Endometrium (tissue), 2 donors: ENCODE data around the gene APMAP.
A peak's percentile ranks its signal among the peaks of the same experiment; 100 is the strongest.
"Not testable (repeated sequence)": the region's sequence is repeated elsewhere in the genome, so short reads cannot be mapped to it uniquely, and the experiment has no call there.

Experiments used
- FAIRE-seq: peaks from 2 replicates; lab custom pipeline; 2012; peaks lifted over from hg19 to GRCh38; lab: Jason Lieb, UNC
- donor health status: control.
- donor health status: control.

The APMAP gene

DNA sequence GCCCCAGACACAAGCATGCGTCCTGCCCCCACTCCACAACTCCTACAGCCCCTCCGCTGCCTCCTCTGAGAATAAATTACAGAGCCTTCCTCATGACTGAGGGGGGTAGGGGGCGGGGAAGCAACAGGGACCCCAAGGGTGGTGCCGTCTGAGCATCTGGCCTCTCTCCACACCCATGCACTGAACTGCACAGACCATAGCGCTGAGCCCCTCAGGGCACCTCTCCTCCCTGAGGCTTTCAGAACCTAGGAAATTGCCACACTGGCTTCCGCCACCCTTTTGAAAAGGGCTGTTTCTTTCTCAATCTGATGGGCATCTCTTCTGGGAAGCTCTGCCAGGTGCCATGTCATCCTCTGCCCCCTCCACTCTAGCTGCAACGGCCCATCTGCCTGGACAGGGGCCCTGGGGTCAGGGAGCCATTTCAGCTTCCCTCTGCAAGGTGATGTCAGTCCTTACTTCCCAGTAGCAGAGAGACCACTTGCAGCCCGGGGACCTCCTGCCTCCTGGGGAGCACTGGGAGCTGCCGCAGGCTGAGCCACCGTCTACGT is 40.9 kb downstream of the APMAP start:
- FAIRE-seq = no peak

DNA sequence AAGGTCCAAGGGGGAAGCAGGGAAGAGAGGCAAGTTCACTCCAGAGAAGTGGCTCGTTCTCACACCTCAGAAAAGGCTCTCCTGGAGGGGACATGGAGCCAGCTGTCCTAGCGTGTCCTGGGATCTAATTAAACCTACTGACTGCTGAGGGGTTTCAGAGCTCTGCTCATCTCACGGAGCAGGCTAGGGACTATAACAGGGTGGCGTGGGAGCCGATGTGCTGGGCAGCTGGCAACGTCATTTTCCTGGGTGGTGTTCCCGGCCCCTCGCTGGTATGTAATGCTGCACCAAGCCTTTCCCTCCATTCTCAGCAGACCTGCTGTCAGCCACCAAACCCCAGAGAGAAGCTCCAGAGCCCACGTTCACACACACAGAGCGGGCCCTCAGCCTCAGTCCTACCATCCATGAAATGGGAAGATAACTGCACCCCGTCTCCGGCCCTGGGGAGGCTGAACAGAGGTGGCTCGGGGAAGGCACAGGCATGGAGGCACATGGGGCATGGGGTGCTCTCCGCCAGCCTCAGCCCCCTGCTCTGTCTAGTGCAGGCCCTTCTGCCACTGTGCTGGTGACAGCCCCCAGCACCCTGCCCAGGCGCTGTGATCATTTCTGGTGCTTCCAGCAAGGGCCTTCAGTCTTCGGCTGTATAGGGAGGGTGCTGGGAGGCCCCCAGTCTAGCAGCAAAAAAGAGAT is 41.6 kb downstream of the APMAP start:
- no peak for FAIRE-seq

DNA sequence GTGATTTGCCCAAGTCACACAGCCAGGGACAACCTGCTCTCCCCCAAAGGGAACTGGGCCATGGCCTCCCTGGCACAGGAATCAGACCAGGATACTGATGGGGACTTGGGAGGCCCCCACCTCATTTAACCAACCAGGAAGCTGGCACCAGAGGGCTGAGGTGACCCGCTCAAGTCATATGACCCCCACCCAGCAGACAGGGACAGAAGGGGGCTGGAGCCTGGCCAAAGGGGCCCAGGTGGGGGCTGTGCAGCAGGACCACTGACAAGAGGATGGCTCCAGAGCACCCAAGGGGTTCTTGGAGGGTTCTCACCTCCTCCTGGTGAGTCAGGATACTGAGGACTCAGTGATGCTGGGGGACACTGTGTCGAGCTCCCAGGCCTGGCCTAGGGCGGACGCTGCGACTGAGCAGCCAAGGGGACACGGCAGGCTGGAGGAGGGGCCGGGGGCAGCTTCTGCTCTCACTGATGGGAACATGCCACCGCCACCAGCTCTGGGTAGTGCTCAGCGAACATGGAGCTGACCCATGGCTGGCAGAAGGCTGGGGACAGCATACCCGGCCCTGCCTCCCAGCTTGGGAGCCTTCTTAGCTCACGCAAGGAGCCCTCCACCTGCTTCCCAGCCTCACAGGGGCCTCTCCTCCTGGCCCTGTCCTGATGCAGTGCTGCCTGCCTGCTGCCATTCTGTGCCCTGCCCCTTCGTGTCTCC is 42.3 kb downstream of the APMAP start:
- no peak for FAIRE-seq

DNA sequence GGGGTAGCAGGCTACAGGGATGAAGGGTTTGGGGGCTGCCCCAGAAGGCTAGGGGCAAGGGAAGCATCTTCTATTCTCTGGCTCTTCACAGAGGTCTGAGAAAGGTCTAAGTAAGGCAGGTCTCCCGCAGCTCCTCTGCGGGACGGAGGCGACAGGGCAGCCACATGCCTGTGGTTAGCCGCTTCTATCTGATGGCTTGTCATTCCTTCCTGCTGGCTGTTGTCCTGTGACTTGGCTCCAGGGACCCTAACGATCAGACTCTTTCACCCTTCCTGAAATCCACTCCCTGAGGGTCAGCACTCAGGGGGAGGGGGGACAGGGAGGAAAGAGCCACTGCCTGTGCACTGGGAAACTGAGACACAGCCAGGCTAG is 42.8 kb downstream of the APMAP start:
- no peak for FAIRE-seq

DNA sequence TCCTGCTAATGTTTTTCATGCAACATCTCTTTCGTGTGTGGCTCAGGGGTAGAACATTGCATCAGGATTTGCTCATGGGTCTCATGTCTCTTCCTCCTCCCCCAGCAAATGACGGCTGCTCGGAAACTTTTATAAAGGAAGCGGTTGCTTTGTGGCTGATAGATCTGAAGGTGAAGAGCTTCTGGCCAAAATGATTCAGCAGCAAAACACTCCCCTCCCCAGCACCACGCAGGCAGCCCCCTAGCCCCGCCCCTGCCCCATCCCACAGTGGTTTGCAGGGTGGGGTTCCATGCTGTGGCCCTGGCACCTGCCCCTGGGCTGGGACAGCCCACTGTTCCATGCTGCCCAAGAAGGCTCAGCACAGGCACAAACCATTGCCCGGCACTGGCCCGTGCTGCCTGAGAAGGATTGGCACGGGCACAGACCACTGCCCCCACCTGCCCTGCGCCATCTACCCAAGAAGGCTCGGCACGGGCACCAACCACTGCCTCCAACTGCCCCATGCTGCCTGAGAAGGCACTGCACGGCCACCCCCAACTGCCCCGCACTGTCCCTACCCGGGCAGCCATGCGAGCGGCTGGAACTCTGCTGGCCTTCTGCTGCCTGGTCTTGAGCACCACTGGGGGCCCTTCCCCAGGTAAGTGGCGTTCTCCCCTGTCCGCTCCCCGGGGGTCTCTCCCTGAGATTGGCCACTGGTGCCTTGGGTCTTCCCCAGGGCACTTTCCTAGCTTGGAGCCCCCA is 43.4 kb downstream of the APMAP start, which contains the start of gene CST7:
Gene CST7 (plus strand): TSS at position 331 of the 741 bp plus-strand sequence. CDS start 237 bp downstream, at position 568.
- FAIRE-seq = no peak

DNA sequence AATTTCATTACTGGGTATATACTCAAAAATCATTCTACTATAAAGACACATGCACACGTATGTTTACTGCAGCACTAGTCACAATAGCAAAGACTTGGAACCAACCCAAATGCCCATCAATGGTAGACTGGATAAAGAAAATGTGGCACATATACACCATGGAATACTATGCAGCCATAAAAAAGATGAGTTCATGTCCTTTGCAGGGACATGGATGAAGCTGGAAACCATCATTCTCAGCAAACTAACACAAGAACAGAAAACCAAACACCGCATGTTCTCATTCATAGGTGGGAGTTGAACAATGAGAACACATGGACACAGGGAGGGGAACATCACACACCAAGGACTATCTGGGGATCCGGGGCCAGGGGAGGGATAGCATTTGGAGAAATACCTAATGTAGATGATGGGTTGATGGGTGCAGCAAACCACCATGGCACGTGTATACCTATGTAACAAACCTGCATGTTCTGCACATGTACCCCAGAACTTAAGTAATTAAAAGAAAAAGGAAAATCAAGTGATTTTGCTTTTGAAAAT is 44.1 kb downstream of the APMAP start:
- FAIRE-seq = not testable (repeated sequence)

DNA sequence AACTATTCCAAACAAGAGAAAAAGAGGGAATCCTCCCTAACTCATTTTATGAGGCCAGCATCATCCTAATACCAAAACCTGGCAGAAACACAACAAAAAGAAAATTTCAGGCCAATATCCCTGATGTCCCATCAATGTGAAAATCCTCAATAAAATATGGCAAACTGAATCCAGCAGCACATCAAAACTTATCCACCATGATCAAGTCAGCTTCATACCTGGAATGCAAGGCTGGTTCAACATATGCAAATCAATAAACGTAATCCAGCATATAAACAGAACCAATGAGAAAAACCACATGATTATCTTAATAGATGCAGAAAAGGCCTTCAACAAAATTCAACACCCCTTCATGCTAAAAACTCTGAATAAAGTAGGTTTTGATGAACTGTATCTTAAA is 46.2 kb downstream of the APMAP start:
- not testable (repeated sequence) for FAIRE-seq

DNA sequence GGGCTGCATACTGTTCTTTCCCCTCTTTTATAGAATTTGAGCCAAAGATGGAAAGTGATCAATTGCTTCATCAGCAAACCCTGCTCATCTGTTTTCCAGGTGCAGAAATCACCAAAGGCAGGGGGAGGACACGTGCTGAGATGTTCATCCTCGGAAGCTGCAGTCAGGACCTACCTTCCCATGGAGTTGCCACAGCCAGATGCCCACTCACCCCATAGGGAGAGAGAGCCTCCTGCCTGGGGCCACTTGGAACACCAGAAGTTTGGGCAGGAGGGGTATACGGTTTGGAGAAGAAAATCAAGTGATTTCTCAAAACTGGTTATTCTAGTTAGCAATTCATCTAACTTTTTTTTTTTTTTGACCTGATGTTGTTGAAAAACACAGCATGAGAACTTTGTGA is 48.8 kb downstream of the APMAP start:
- no peak for FAIRE-seq

DNA sequence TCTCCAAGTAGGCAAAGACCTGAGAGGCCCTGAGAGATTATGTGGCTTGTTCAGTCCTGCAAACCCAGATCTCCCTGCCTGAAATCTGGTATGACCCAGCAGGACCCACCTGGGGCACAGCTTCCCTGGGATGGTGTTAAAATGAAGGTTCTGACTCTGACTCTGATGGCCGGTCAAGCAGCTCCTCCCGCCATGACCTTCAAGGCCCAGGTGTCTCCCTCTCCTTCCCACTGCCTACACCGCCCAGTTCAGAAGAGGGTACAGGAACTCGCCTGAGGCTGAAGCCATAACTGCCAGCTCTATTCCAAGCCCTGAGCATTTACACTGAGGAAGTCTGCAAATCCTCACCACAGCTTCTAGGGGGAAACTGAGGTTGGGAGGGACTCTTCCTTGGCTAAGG is 49.4 kb downstream of the APMAP start:
- no peak for FAIRE-seq

DNA sequence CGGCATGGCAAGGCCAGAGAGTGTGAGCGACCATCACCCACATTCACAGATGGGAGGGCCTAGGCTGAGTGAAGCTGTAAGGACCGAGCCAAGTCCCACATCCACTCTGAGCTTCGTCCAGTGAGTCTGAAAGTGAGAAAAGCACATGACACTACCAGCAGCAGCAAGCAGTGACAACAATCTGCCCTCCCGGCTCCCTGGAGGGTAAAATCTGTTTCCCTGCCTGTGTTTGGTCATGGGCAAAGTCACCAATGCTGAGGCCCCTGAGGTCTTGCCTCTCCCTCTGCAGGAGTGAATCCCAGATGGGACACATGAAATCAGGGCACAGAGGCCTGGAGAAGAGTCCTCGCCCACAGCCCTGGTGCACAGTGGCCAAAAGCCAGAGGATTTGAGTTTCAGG is 49.9 kb downstream of the APMAP start:
- no peak for FAIRE-seq

DNA sequence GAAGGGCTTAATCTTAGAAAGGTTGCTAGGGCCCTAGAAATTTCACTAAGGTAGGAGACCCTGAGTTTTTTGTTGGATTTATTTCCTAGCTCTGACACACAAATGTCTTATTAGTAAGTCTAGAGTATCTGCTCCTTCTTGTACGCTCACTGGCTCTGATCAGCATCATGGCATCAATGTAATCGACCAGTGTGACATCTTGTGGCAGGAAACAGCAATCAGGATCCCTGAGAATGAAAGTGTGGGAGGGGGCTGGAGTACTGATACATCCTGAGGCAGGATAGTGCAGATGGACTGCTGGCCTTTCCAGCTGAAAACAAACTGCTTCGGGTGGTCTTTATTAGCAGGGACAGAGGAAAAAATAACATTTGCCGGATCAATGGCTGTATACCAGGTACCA is 53.5 kb downstream of the APMAP start:
- no peak for FAIRE-seq

DNA sequence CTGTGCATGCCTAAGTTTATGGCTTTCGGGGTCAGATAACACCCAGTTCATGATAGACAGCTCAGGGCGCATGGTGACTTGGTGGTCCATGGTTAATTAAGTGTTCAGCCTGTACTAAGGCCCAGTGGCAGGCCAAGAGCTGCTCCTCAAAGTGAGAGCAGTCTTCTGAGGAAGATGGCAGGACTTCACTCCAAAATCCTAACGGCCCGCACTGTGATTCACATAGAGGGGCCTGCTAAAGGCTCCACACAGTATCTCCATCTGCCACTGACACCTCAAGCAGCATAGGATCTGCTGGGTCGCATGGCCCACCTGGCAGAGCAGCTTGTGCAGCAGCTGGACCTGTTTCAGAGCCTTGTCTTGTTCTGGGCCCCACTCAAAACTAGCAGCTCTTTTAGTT is 54.1 kb downstream of the APMAP start:
- FAIRE-seq = no peak

DNA sequence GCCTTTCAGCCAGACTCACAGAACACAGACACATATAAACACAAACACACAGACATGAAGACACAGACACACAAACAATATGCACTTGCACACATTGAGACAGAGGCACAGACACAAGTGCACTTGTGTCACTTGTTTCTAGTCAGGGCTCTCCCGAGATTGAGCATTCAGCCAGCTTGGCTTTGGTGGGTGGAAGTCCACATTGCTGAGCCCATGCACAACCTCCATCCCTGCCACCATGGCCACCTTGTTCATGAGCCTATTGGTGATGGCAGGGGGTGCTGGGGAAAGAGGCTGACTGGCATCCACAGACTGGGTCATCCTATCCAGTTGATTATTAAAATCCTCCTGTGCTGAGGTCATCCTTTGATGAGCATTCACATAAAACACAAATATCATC is 55.0 kb downstream of the APMAP start:
- FAIRE-seq = no peak

DNA sequence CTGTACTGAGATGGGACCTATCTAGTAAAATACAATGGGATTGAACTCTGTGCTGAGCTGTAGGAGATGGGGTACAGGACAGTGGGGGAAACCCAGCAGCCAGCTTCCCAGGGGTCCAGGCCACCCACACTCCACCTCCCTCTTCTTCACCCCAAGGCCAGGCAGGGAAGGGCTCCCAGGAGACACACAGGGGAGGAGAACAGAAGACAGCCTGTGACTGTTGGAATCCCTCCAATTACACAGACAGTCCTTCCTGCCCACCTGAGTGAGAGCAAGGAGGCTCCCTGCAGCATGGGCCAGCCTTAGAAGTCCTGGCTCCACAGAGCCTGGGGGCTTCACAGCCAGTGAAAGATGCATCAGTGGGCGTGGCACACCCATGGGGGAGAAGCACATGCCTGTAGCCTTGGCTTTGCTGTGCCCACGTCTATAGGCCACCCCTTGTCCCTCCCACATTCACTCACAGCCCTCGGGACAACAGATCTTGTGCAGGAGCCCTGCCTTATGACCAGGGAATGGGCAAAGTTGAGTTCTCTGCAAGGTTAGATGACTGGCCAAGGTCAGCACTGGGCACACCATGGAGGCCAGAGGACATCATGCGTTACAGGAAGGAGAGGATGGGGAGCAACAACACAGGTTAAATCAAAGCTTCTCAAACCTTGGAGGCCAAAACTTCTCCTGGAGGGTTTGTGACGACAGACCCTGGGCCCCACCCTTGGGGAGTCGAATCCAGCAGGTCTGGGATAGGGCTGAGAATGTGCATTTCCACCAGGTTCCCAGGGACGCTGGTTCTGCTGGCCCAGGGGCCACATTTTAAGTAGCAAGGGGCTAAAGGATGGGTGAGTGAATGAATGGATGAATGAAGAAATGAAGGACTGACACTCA is 55.8 kb downstream of the APMAP start:
- no peak for FAIRE-seq

DNA sequence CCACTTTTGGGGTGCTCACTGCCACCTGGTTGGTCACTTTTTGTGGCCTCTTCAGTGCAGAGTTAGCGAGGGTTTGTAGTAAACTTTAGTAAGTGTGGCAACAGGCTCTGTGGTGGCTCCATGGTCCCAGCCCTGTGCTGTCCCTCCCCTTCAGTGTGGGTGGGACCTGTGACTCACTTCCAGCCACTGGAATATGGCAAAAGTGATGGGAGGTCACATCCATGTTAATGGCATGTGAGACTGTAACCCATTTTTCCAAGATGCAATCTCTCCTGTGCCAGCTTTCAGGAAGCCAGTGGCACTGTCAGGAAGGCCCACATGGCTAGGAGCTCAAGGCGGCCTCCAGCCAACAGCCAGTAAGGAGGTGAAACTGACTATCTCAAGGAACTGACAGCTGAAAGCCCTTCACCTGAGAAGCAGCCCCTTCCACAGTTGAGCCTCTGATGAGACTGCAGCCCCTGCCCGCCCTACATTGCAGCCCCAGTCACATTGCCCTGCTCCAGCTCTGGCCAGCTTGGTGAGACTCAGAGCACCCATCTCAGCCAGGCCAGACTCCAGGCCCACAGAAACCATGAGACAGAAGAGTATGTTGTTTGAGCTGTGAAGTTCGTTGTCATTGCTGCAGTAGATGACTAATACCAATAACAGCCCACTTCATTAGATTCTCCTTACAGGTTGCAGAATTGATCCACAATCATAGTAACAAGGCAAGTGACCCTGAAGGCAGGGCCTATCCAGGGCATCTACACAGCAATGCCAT is 56.6 kb downstream of the APMAP start:
- no peak for FAIRE-seq

DNA sequence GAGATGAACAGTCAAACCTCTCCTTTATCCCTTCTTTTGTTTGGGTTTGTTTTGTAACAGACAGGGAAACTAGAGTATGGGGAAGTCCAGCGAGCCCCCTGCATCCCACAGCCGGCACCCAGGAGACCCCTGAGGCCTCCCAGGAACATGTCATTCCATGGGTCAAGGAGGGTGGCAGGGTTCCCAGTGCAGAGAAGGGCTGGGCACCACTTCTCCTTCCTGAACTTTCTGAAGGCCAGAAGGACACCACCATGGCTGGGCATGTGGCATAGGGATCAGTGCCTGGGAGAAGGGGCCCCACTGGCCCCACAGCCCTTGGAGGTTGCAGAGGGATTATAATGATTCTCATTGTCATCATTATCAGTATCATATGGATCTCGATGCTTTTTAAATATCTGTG is 57.4 kb downstream of the APMAP start:
- FAIRE-seq = no peak

DNA sequence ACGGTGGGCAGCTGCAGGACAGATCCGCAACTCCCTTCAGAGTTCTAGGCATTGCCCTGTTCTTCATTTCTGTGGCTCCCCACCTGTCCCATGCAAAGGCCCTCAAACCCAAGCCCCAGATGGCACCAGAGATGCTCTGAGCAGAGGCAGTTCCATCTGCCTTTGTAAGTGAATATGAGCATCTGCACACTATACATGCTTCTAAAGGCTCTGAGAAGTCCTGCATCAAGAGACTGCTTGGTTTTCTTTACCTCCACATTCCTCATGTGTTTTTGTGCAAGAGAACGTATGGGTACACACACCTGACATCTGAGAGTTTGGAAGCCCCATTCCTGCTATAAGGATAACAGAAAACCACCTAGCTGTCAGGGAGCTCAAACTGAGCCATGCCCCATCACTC is 57.8 kb downstream of the APMAP start:
- no peak for FAIRE-seq

DNA sequence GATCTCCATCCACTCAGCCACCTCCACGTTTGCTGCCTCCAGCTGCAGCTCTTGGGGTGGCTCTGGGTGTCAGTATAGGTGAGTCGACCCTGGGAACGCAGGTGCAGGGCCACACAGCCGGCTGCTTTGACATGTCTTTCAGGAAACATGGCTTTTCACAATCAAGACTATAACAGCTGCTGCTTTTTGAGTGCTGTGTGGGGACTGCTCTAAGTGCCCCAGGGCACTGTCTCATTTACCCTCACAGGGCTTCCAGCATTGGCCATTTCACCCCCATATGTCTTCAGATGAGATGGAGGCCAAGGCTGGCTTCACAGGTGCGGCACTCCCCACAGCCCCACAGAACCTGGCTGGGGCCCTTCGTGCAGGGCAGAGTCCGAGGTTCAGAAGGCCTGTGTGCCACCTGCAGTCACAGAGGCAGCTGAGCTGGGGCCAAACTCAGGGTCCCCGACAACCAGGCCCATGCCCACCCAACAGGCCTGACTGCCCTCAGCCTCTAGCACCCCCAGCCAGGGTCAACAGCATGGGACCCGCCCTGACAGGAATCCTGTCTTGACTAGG is 58.4 kb downstream of the APMAP start:
- FAIRE-seq = no peak

DNA sequence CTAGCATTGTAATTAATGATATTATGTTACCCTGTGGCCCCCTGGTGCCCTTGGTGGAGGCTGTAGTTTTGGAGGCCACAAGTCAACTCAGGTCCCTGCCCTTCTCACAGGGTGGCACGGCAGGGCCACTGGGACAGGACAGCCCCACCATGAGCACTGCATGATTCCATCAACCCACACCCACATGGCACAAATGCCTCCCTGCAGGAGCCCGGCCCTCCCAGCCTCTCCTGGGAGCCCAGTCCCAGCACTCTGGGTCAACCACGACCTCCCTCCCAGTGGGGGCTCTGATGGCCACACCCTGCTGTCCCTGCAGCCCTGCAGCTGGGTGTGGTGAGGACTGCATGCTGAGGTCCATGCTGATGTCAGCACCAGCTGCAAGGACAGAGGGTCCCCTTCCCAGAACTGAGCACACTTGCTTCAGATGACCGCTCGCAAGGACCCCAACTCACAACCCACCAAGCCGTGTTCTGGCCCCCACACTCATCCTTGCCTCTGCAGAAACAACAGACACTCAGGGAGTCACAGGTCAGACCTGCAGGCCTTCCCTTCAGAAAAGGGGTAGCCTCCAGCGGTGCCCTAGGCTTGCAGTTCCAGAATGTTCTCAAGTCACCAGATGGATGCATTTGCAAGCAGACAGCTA is 59.2 kb downstream of the APMAP start:
- no peak for FAIRE-seq

DNA sequence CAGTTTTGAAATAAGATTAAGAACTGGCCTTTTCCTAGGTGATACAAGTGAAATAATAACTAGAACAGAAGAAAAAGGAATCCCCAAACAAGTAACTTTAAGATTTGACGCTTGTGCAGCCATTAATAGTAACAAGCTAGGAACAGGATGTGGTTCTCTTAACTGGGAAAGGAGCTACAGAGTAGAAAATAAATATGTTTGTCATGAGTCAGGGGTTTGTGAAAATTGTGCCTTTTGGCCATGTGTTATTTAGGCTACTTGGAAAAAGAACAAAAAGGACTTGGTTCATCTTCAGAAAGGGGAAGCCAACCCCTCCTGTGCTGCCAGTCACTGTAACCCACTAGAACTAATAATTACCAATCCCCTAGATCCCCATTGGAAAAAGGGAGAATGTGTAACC is 60.7 kb downstream of the APMAP start:
- peak; percentile 61 for FAIRE-seq
